HG02610 (cell line): ENCODE measurements around the gene THBD.

ENCODE experiments used
- ATAC-seq: cut with Tn5 transposase; IDR thresholded peaks from one replicate; pipeline ENCODE4 v1.9.1; 2021; ENCODE audit warnings: mild to moderate bottlenecking, moderate library complexity; ENCODE audit not compliant: unreplicated experiment

Gene THBD

GRCh38 chr20:23084845-23085365 is 35.4 kb upstream of the THBD start:
- ATAC-seq: no peak

DNA sequence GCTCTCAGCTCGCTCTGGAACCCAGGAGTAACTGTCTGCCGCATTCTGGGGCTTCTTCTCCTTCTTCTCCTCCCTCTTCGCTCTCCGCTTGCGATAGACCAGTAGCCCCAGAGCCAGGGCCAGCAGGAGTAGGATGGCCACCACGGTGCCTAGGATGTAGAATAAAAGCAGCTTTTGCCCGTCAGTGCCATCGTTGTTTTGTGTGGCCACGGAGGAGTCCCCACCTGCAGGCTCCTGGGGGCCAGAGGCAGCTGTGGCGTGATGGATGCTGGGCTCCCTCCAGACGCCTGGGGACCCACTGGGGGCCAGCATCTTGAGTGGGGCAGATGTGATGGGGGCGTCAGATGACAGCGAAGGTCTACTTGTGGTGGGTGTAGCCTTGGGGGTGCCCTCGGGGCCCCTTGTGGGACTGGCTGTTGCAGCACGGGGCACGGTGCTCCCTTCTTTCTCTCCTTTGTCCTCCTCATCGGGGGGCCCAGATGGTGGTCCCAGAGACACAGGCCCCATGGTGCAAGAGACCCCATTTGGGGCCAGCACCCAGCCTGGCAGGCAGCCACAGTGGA is 34.9 kb upstream of the THBD start:
- ATAC-seq: no peak

DNA sequence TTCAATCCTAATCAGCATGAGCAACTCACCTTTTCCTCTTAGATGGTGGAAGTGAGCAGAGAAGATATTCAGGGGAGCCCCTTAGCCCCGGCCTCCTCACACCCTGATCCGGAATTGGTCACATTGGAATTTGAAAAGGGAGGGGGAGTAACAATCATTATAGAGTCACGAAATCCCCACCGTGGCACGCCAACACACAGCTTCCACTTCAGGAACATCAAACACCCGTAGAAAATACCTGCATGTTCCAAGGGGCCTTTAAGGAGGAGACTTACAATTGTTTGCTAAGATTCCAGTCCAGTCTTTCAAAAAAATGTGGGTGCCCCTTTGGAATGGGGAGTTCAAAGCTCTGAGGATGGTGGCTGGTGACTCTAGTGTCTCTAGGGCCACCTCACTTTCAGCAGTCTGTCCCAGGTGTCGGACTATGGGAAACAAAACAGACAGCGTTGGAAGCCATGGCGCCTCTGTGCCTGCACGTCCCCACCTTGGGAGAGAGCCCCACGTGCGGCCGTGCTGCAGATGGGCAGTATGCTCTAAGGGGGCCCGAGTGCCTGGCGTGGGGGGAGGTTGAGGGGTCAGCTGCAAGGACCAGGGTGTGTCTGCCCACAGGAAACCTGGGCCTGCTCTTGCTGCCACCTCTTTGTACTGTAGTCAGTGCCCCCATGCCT is 34.2 kb upstream of the THBD start:
- no peak for ATAC-seq

DNA sequence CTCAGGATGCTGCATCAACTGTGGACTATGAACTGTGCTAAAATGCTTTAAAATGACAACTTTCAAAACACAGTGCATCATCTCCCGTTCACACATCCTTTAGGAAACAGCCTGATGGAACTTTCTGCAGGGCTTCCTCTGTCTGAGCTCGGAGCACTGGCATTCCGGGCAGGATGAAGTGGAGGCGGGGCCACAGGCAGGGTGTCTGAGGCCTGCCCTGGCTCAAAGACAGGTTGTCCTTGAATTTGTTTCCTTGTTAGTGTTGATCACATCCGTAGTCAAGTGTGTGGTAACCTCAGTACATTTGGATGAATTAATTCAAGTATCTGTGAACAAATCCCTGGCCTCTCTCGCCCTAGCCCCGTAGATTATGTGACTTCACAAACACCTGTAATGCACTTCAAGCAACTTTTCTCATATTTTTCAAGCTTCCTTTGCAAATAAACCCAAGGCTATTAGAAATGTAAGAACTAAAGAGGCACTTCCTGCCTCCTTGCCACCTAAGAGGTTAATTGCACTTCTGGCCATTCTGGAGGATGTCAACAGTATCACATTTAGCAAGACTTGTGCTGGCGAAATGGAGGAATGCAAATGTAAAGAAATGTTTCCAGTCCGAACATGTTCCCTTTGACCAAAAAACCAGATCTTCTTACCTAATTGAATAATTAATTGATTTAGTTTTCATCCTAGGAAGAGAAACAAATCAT is 33.5 kb upstream of the THBD start:
- no peak for ATAC-seq

GRCh38 chr20:23081263-23081819 is 31.9 kb upstream of the THBD start:
- no peak for ATAC-seq

- no peak for ATAC-seq
Measured at GRCh38 chr20:23080521-23080920, 31.0 kb upstream of the THBD start.

GRCh38 chr20:23079926-23080325 is 30.5 kb upstream of the THBD start:
- ATAC-seq: no peak

GRCh38 chr20:23079016-23079351 is 29.5 kb upstream of the THBD start:
- ATAC-seq: no peak

DNA sequence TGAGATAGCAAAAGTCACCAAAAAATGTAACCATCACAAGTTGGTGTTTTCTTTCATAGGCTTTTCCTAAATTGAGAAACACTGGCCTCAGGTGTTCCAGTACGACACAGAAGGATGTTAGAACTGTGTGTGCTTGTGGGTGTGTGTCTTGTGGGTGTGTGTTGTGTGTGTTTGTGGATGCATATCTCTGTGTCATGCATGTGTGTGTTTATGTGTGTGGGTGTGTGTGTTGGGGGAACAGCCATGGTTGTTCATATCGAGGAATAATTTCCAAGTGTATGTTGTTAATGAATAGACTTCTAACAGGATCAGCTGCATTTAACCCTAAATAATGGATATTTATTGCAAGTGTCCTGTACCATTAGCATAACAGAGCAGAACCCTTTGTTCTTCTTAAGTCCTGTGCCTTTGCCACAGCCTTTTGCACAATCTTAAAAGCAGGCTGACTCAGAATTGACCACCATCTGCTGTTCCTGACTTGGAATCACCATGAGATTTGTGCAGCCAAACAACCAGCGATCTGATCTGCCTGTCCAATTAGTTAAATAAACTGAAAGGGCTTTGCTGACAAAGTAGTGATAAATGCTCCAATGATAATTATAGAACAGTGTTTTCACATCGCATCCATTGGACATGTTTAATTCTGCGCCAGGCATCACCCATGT is 29.0 kb upstream of the THBD start:
- no peak for ATAC-seq

- no peak for ATAC-seq
Measured at GRCh38 chr20:23077277-23077676, 27.8 kb upstream of the THBD start.

DNA sequence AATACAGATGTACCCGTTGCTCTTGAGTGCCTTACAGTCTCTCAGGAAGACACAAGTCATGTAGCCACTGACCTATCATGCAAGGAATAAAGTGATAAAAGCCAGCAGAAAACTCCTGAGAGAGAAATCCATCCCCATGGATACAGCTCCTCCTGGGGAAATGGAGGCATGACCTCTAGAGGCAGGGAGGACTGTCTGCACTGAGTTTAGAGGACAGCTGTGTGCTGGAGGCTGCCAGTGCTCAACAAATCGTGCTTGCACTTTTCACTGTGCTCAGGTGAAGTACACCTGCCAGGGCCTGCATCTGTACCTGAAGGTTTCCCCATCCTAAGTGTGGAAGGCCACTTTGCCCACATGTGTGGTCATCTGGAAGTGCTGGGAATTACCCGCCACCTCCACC is 24.6 kb upstream of the THBD start:
- ATAC-seq: no peak

GRCh38 chr20:23072892-23073586 is 23.6 kb upstream of the THBD start:
- no peak for ATAC-seq

DNA sequence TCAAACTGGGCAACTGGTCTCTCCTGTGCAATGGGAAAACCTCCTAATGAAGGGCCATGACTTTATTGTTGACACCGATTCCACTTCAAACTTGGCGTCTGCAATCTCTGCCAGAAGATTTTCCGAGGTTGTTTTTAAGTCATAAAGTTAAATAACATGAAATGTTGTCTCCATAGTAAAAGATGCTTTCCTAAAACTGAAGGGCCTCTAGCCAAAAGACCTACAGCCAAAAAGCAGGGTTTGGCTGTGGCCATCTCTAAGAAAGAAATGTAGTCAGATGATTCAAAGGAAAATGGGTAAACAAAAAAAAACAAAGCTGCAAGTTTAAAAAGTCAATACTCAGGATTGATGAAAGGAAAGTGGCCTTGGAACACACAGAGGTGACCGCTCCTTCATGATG is 22.5 kb upstream of the THBD start:
- ATAC-seq: no peak

DNA sequence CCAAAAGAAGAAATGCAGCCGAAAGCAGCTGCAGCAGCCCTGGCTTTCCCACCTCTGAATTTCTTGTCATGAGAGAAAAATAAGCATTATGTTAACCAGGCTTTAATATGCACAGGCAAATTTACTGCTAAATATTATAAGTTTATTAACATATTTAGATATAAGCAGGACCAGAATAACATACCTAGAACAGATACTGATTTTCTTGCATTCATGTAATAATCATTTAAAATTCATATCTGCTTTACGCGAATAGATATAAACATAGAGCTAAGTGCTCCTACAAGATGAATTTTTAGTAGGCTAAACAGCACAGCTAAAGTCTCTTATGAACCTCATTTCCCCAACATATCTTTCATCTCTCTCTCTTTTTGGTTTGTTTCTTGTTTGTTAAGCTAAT is 21.9 kb upstream of the THBD start:
- ATAC-seq: no peak

GRCh38 chr20:23069108-23069507 is 19.6 kb upstream of the THBD start:
- ATAC-seq: no peak

GRCh38 chr20:23068283-23068682 is 18.8 kb upstream of the THBD start:
- no peak for ATAC-seq

DNA sequence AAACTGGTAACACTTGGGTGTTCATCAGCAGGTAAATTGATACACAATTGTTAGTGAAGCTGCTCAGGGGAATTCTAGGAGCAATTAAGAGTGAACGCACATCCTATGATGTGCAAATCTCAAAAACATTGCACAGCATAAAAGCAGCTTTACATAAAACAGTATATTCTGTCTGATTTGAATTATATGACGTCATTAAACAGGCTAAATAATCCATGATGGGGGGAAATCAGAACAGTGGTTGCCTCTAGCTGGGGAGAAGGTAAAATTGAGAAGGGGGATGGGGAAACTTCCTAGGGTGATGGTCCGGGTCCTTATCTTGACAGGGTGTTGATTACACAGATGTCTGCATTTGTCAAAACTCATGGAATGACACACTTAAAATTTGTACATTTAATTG is 17.3 kb upstream of the THBD start:
- no peak for ATAC-seq

DNA sequence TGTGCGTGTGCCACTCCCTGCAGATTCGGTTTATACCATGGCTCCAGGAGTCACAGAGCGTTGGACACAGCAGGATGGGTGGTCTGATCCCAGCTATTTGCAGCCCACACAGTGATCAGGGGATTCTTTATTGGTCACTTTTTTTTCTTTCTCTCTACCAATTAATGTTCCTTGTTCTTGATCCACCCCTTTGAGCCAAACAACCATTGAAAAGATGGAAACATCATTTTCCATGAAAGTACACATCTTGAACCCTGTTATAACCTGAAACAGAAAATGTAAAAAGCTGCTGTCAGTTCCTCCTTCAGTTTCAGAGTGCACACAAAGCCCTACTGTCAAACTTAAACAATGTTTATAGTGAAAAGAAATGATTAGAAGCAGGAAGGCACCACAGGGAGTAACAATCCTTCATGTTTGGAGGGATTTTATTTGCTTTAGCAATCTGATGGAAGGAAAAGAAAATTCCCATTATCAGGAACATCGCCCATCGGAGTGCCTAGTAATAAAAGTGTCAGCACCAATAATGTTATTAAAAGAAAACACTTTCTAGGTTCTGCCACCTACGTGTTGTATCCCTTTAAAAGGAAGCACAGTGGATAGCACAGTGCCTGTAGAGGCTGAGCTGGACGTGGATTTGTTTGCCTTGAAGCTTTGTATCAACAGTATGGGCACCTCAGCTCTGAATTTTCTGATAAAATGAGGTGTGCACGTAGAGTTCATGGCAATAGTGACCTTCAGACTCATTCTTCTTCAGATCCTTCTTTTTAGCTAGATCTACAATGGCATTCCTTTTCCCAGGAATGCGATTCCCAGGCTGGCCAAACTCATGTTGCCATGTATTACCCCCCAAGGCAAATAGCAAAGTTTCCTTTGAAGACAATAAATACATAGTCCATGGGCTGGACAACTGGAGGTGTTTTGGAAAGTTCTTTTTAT is 16.1 kb upstream of the THBD start:
- ATAC-seq: no peak

GRCh38 chr20:23063581-23063980 is 14.1 kb upstream of the THBD start:
- ATAC-seq: no peak

DNA sequence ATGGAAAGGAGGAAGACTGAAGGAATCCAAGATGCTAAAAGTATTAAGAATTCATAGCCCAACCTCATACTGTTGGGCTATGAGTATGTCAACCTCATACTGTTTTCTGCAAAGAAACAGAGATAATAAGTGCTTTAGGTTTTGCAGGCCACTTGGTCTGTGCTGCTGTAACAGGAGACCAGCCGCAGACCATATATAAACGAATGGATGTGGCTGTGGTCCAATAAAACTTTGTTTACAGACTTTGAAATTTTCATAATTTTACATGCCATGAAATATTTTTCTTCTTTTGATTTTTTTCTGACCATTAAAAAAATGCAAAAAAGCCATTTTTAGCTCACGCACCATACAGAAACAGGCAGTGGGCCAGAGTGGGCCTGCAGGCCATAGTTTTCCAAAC is 13.7 kb upstream of the THBD start:
- no peak for ATAC-seq
